WERI-Rb-1 (cell line): ENCODE measurements around the gene STUM.

Source experiments
- DNase-seq: peaks from one replicate; pipeline ENCODE4 v3.0.0-alpha.2; 2020
- H3K27ac ChIP-seq: fragments of 250-450 bp; sonication (Bioruptor Pico); 2 replicates; pipeline ENCODE4 v1.5.1; 2020; ENCODE audit warnings: mild to moderate bottlenecking, moderate library complexity
- H3K27me3 ChIP-seq: fragments of 250-450 bp; sonication (Bioruptor Pico); 2 replicates; pipeline ENCODE4 v1.5.1; 2021; ENCODE audit warnings: mild to moderate bottlenecking, low read depth, moderate library complexity; ENCODE audit not compliant: insufficient read depth, severe bottlenecking
- H3K36me3 ChIP-seq: fragments of 250-450 bp; sonication (Bioruptor Pico); 2 replicates; pipeline ENCODE4 v1.5.1; 2020; ENCODE audit warnings: mild to moderate bottlenecking, moderate library complexity
- H3K4me3 ChIP-seq: 2 replicates; pipeline ENCODE4 v1.5.1; 2011; ENCODE audit warnings: low read depth, mild to moderate bottlenecking, control low read depth, low read length
- H3K9me3 ChIP-seq: fragments of 250-450 bp; sonication (Bioruptor Pico); 2 replicates; pipeline ENCODE4 v1.5.1; 2021; ENCODE audit warnings: mild to moderate bottlenecking, moderate library complexity; ENCODE audit not compliant: severe bottlenecking
- CTCF ChIP-seq: IDR thresholded peaks from 2 replicates; pipeline ENCODE4 v1.5.1; 2011; ENCODE audit warnings: low read depth, mild to moderate bottlenecking, control low read depth, inconsistent platforms, low read length

STUM gene

GRCh38 chr1:226599636-226600238, 51.2 kb downstream of the STUM start:
- Histone ChIP-seq H3K9me3 (no peaks in the 10 kb centered on the region), H3K4me3 (no peak overlapping the region), H3K27ac (no peak overlapping the region), H3K36me3 (no peaks in the 10 kb centered on the region), H3K27me3 (no peaks in the 10 kb centered on the region)
- TF ChIP-seq CTCF = no peak
- DNase-seq = no peak

DNA sequence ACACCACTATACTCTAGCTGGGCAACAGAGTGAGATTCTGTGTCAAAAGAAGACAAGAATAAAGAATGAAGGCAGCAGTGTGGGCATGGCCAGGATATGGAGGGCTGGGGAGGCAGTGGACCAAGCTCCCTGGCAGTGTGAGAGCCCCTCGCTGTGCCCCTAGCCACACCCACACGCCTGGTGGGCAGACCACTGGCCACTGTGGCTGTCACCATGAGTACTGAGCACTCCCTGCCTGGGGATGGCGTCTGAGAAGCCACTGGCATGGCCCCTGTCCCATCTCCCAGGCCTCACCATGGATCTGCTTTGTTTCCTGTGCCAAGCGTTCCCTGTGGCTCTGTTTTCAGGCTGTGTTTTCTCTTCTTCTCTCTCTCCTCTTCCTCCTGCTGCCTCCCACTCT, 51.7 kb downstream of the STUM start:
- no peak for DNase-seq
- Histone ChIP-seq H3K27me3 (no peaks in the 10 kb centered on the region), H3K27ac (no peak overlapping the region), H3K4me3 (no peak overlapping the region), H3K9me3 (no peaks in the 10 kb centered on the region), H3K36me3 (no peaks in the 10 kb centered on the region)
- TF ChIP-seq CTCF = no peak

- TF ChIP-seq CTCF = no peak
- Histone ChIP-seq H3K4me3 (no peak overlapping the region), H3K9me3 (no peaks in the 10 kb centered on the region), H3K27me3 (no peaks in the 10 kb centered on the region), H3K36me3 (no peaks in the 10 kb centered on the region), H3K27ac (no peak overlapping the region)
- no peak for DNase-seq
Measured at GRCh38 chr1:226601456-226601855, 52.9 kb downstream of the STUM start.

DNA sequence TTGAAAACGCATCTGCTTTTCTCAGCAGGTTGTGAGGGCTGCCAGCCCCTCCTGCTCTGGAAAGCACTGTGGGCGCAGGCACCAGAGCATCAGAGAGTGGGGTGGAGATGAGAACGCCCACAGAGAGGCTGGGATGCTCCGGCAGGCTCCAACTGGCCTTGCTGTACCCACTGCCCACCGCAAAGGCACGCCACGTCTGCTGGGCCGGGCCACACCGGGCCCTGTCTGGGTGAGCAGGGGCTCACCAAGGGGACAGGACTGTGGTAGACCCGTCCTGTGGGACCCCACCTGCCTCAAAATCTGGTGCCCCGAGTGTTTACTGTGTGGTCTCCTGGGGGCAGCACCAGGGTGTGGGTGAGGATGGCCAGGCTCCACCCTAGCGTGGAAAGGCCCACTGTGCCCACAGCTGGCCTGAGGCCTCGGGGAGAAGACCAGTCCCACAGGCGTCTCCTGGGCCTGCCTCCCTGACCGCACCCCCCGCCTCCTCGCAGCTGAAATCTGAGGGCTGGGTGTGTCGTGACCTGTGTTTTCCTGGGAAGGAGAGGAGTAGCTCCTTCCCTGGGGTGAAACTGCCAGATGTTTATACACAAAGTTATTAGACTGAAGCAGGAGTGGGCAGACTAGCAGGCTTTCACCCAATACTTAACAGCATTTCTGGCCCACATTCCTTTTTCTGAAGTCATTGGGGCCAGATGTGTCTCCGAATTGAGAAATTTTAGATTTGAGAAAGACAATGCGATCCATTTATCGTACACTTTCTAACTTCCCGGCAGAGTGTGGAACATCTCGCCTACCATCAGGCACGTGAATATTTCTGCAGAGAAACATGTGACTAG, 53.8 kb downstream of the STUM start:
- Histone ChIP-seq H3K27ac (no peak overlapping the region), H3K27me3 (no peaks in the 10 kb centered on the region), H3K36me3 (no peaks in the 10 kb centered on the region), H3K9me3 (no peaks in the 10 kb centered on the region), H3K4me3 (no peak overlapping the region)
- no peak for TF ChIP-seq CTCF
- no peak for DNase-seq

DNA sequence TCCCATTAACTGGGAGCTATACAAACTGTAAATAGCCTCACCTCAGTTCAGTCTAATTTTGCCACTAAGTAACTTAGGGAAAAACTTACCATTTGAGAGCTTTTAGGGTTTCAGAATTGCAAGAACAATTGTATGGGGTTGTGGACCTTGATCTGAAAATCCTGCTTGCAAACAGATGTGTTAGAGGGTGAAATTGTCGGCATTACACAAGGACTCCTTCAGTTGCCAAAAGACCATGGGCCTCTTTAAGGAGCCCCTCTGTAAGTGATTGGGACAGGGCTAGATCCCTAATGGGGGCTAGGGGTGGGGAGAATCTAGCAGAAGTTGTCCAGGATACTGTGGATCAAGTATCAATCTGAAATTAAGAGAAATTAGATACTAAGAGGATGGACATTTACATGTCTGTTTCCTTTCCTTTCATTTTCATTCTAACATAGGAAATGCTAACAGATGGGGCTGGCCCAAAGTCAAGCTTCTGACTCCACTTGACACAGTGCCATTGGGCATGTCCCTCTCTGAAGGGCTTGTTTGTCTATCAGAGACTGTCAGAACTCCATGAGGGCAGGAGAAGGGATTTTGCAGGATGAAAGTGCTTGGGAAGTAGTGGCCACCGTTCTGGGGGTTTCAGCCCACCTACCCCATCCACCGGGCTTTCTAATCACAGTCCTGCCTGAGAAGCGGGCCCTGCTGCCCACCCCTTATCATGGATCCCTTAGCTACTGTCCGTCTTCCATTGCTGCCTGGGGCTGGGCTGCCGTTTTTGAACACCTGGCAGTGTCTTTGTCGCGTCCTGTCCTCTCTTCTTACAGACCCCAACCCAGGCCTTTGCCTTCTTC, 54.7 kb downstream of the STUM start:
- TF ChIP-seq CTCF = no peak
- DNase-seq = no peak
- no peak overlapping the region for H3K27ac ChIP-seq
- H3K27me3 ChIP-seq = no peaks in the 10 kb centered on the region
- no peaks in the 10 kb centered on the region for H3K36me3 ChIP-seq
- no peak overlapping the region for H3K4me3 ChIP-seq
- no peaks in the 10 kb centered on the region for H3K9me3 ChIP-seq
